Measurements from ENCODE around the gene CALML3.

The CALML3 gene

GRCh38 chr10:5515948-5516761 is 8.6 kb upstream of the CALML3 start:
- no peak for DNase-seq
- no peaks in the 10 kb centered on the region for H3K36me3 Mint-ChIP-seq (ENCODE audit: insufficient read depth)
- no peak overlapping the region for H3K4me3 Mint-ChIP-seq
- no peaks in the 10 kb centered on the region for H3K9me3 Mint-ChIP-seq
- H3K4me1 Mint-ChIP-seq (ENCODE audit: low read depth in 2 of 2) = peaks cover 0 to 2% of the 10 kb centered on the region in 2 donors
- no peak overlapping the region for H3K27ac Mint-ChIP-seq
- no peak for ATAC-seq (replicated peaks)
- peaks cover 47 to 52% of the 10 kb centered on the region in 2 donors for H3K27me3 Mint-ChIP-seq

GRCh38 chr10:5517546-5517945 is 7.2 kb upstream of the CALML3 start:
- Mint-ChIP-seq H3K27ac (no peak overlapping the region), H3K9me3 (no peaks in the 10 kb centered on the region), H3K36me3 (ENCODE audit: insufficient read depth) (no peaks in the 10 kb centered on the region), H3K27me3 (peaks cover 40 to 46% of the 10 kb centered on the region in 2 donors), H3K4me1 (ENCODE audit: low read depth in 2 of 2) (peaks cover 0 to 2% of the 10 kb centered on the region in 2 donors), H3K4me3 (no peak overlapping the region)
- DNase-seq = no peak
- no peak for ATAC-seq (replicated peaks)

GRCh38 chr10:5518143-5518542 is 6.6 kb upstream of the CALML3 start:
- Mint-ChIP-seq H3K27me3 (peaks cover 34 to 44% of the 10 kb centered on the region in 2 donors), H3K9me3 (no peaks in the 10 kb centered on the region), H3K4me1 (ENCODE audit: low read depth in 2 of 2) (peaks cover 0 to 2% of the 10 kb centered on the region in 2 donors), H3K36me3 (ENCODE audit: insufficient read depth) (no peaks in the 10 kb centered on the region), H3K4me3 (no peak overlapping the region), H3K27ac (no peak overlapping the region)
- DNase-seq (no peak), ATAC-seq (replicated peaks) (no peak)

- H3K9me3 Mint-ChIP-seq = no peaks in the 10 kb centered on the region
- no peak overlapping the region for H3K4me3 Mint-ChIP-seq
- H3K36me3 Mint-ChIP-seq (ENCODE audit: insufficient read depth) = no peaks in the 10 kb centered on the region
- ATAC-seq (replicated peaks) = no peak
- no peak for DNase-seq
- peaks cover 30 to 48% of the 10 kb centered on the region in 2 donors for H3K27me3 Mint-ChIP-seq
- H3K27ac Mint-ChIP-seq = no peak overlapping the region
- H3K4me1 Mint-ChIP-seq (ENCODE audit: low read depth in 2 of 2) = peaks cover 0 to 2% of the 10 kb centered on the region in 2 donors
Observed at GRCh38 chr10:5519054-5519453, 5.7 kb upstream of the CALML3 start.

GRCh38 chr10:5522913-5523560 is 1.7 kb upstream of the CALML3 start:
- Mint-ChIP-seq H3K4me1 (ENCODE audit: low read depth in 2 of 2) (no peaks in the 10 kb centered on the region), H3K4me3 (no peak overlapping the region), H3K9me3 (no peaks in the 10 kb centered on the region), H3K27me3 (peaks cover 9 to 48% of the 10 kb centered on the region in 2 donors), H3K27ac (no peak overlapping the region), H3K36me3 (ENCODE audit: insufficient read depth) (no peaks in the 10 kb centered on the region)
- ATAC-seq (replicated peaks) = no peak
- no peak for DNase-seq

GRCh38 chr10:5523796-5524574 is 776 bp upstream of the CALML3 start:
- H3K27ac Mint-ChIP-seq = no peak overlapping the region
- ATAC-seq (replicated peaks) (no peak), DNase-seq (no peak)
- no peaks in the 10 kb centered on the region for H3K36me3 Mint-ChIP-seq (ENCODE audit: insufficient read depth)
- no peaks in the 10 kb centered on the region for H3K9me3 Mint-ChIP-seq
- H3K27me3 Mint-ChIP-seq = peaks cover 9 to 55% of the 10 kb centered on the region in 2 donors
- H3K4me1 Mint-ChIP-seq (ENCODE audit: low read depth in 2 of 2) = no peaks in the 10 kb centered on the region
- no peak overlapping the region for H3K4me3 Mint-ChIP-seq

- no peak for ATAC-seq (replicated peaks)
Observed at GRCh38 chr10:5525561-5526341, 990 bp downstream of the CALML3 start.

GRCh38 chr10:5526691-5527331 is 2.0 kb downstream of the CALML3 start:
- ATAC-seq (replicated peaks) = no peak
- Mint-ChIP-seq H3K36me3 (ENCODE audit: insufficient read depth) (no peaks in the 10 kb centered on the region), H3K4me1 (ENCODE audit: low read depth in 2 of 2) (no peaks in the 10 kb centered on the region), H3K9me3 (no peaks in the 10 kb centered on the region), H3K27me3 (peaks cover 9 to 78% of the 10 kb centered on the region in 2 donors), H3K4me3 (no peak overlapping the region), H3K27ac (no peak overlapping the region)
- no peak for DNase-seq

More at GRCh38 chr10:5525561-5526341, 990 bp downstream of the CALML3 start:
- Mint-ChIP-seq H3K36me3 (ENCODE audit: insufficient read depth) (no peaks in the 10 kb centered on the region), H3K27ac (no peak overlapping the region), H3K4me1 (ENCODE audit: low read depth in 2 of 2) (no peaks in the 10 kb centered on the region), H3K27me3 (peaks cover 9 to 72% of the 10 kb centered on the region in 2 donors), H3K9me3 (no peaks in the 10 kb centered on the region), H3K4me3 (no peak overlapping the region)
- no peak for DNase-seq

- Mint-ChIP-seq H3K9me3 (no peaks in the 10 kb centered on the region), H3K27ac (no peak overlapping the region), H3K36me3 (ENCODE audit: insufficient read depth) (no peaks in the 10 kb centered on the region), H3K27me3 (peaks cover 9 to 77% of the 10 kb centered on the region in 2 donors), H3K4me1 (ENCODE audit: low read depth in 2 of 2) (no peaks in the 10 kb centered on the region), H3K4me3 (no peak overlapping the region)
- ATAC-seq (replicated peaks) = no peak
- no peak for DNase-seq
Observed at GRCh38 chr10:5527332-5528200, 2.8 kb downstream of the CALML3 start.

GRCh38 chr10:5528989-5529701 is 4.4 kb downstream of the CALML3 start:
- ATAC-seq (replicated peaks) (no peak), DNase-seq (no peak)
- no peak overlapping the region for H3K27ac Mint-ChIP-seq
- H3K4me1 Mint-ChIP-seq (ENCODE audit: low read depth in 2 of 2) = no peaks in the 10 kb centered on the region
- H3K4me3 Mint-ChIP-seq = no peak overlapping the region
- H3K36me3 Mint-ChIP-seq (ENCODE audit: insufficient read depth) = no peaks in the 10 kb centered on the region
- H3K9me3 Mint-ChIP-seq = no peaks in the 10 kb centered on the region
- H3K27me3 Mint-ChIP-seq = peaks cover 5 to 63% of the 10 kb centered on the region in 2 donors

GRCh38 chr10:5529702-5530411 is 5.1 kb downstream of the CALML3 start:
- H3K4me3 Mint-ChIP-seq = no peak overlapping the region
- peaks cover 0 to 56% of the 10 kb centered on the region in 2 donors for H3K27me3 Mint-ChIP-seq
- no peak for DNase-seq
- no peaks in the 10 kb centered on the region for H3K36me3 Mint-ChIP-seq (ENCODE audit: insufficient read depth)
- no peak for ATAC-seq (replicated peaks)
- no peak overlapping the region for H3K27ac Mint-ChIP-seq
- H3K9me3 Mint-ChIP-seq = no peaks in the 10 kb centered on the region
- H3K4me1 Mint-ChIP-seq (ENCODE audit: low read depth in 2 of 2) = no peaks in the 10 kb centered on the region
